HG03565 (cell line): ENCODE results near the gene USP2.

Source experiments
- ATAC-seq: cut with Tn5 transposase; IDR thresholded peaks from one replicate; pipeline ENCODE4 v1.9.1; 2021; ENCODE audit warnings: mild to moderate bottlenecking, moderate library complexity; ENCODE audit not compliant: unreplicated experiment

The USP2 gene

GRCh38 chr11:119377112-119377901 is 4.2 kb downstream of the USP2 start:
- ATAC-seq: no peak

- ATAC-seq: no peak
Measured at GRCh38 chr11:119376197-119376847, 5.2 kb downstream of the USP2 start.

- ATAC-seq: no peak
Measured at GRCh38 chr11:119375337-119376196, 5.9 kb downstream of the USP2 start.

- no peak for ATAC-seq
Measured at GRCh38 chr11:119374632-119375336, 6.7 kb downstream of the USP2 start.

- no peak for ATAC-seq
Measured at GRCh38 chr11:119373921-119374631, 7.4 kb downstream of the USP2 start.

GRCh38 chr11:119373059-119373920 is 8.2 kb downstream of the USP2 start:
- no peak for ATAC-seq

- ATAC-seq: no peak
Measured at GRCh38 chr11:119372260-119373058, 9.0 kb downstream of the USP2 start.

- ATAC-seq: no peak
Measured at GRCh38 chr11:119371778-119372182, 9.7 kb downstream of the USP2 start.

GRCh38 chr11:119371067-119371601 is 10.4 kb downstream of the USP2 start:
- ATAC-seq: no peak

GRCh38 chr11:119370486-119371046 is 10.9 kb downstream of the USP2 start:
- no peak for ATAC-seq

GRCh38 chr11:119369132-119369925 is 12.2 kb downstream of the USP2 start:
- no peak for ATAC-seq

GRCh38 chr11:119368121-119369034 is 13.1 kb downstream of the USP2 start:
- ATAC-seq: no peak

GRCh38 chr11:119367661-119368120 is 13.8 kb downstream of the USP2 start:
- ATAC-seq: no peak

- ATAC-seq: no peak
Measured at GRCh38 chr11:119366690-119367620, 14.5 kb downstream of the USP2 start.

GRCh38 chr11:119365071-119365591 is 16.4 kb downstream of the USP2 start:
- ATAC-seq: no peak
